Caki2 (cell line): ENCODE results near the gene TERB1. TPM values are rescaled to one million over a fixed set of nuclear protein-coding genes. Genes with fewer than 3 reads are reported as not detected.
A peak's percentile ranks its signal among the peaks of the same experiment; 100 is the strongest.

Experiments used
- DNase-seq: peaks from one replicate; pipeline ENCODE4 v3.0.0-alpha.2; 2015; ENCODE audit warnings: low read depth
- in situ Hi-C: cut with HindIII; loops from 2 replicates; pipeline ENCODE4 v1.10.0; 2016; ENCODE audit warnings: low sequenced_read_pairs, low pct_unique_long_range_greater_than_20kb, mixed read lengths
- total RNA-seq: library from RNA; depleted of rRNA; stranded (reverse); fragments of >200 nt; shearing (Covaris generic); gene quantifications from 2 replicates; pipeline ENCODE4 v1.2.3, GENCODE V29; 2014; ENCODE audit warnings: low replicate concordance; rRNA removed

Gene TERB1
- total RNA-seq, 1 experiment from 2014 or later = not detected

GRCh38 chr16:66719246-66719645, 82.1 kb downstream of the TERB1 start:
- DNase-seq = no peak
- in situ Hi-C loops = no loop called here

DNA sequence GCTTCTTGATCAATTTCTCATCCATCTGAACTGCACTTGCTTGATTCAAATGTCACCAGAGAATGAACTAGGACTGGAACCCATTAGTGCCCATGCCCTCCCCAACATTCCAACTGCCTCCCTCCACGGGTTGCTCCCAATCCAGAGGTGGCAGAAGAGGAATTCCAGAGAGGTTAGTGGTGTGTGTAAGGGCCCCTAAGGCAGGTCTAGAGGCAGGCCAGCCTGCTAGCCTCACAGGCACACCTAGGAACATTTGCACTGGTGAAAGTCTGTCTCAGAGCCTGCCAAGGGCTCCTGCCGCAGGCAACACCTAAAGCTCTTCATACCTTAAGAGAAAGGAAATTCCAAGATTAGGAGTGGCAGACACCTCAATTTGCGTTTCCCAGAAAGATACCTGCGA, 83.6 kb downstream of the TERB1 start:
- in situ Hi-C loops = no loop called here

GRCh38 chr16:66717112-66717675, 84.2 kb downstream of the TERB1 start:
- DNase-seq = peak; percentile 35
- in situ Hi-C loops = no loop called here

More for the DNA sequence above, 83.6 kb downstream of the TERB1 start:
- DNase-seq = no peak

DNA sequence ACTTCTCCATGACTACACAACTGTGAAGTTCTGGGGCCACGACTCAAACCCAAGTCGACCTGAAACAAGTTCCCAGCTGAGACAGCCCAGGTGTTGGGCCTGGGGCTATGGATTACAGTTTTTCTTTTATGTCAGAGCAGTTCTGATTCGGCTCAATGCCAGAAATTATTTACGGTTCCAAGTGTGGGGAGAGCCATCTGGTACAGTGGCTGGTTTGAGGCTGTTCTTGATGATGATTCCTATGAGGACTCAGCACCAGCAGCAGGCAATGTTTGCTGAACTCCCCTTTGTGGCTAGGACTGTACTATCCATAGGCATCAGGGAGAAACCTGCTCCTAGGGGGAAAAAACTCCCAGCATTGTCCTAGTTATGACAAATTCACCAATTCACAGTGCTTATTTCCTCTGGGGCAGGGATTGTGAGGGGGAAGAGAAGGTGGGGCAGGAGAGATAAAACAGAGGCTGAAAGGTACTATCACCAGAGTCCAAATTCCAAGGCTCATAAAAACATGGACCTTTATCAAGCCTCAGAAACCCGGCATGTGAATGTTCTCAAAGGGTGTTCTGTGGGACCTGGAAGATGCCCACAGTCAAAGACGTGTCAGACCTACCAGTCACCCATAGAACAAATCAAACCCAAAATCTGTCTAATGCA, 86.6 kb downstream of the TERB1 start:
- in situ Hi-C loops = no loop called here
- no peak for DNase-seq

DNA sequence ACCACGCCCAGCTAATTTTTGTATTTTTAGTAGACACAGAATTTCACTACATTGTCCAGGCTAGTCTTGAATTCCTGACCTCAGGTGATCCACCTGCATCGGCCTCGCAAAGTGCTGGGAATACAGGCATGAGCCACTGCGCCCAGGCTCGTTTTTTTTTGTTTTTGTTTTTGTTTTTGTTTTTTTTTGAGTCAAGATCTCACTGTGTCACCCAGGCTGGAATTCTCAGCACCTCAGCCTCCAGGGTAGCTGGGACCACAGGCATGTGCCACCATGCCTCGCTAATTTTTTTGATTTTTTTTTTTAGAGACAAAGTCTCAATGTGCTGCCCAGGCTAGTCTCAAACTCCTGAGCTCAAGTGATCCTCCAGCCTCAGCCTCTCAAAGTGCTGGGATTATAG, 87.3 kb downstream of the TERB1 start:
- DNase-seq = no peak
- in situ Hi-C loops = no loop called here

DNA sequence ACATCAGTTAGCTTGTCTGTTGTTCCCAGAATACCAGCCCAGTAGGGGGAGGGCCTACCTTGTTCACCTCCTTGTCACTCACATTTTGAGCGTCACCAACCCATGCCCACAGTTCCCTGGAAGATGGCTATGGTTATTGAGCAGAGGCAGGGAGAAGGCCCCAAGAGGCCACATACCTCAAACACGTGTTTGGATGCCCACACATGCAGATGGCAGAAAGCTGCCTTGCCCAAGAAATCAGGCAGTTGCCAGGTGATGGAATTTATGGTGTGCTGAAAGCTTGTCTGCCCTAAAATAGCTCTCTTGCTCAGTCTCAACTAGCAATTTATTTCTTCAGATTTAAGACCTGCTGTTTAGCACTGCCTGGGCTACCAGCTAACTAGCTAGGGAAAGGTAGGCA, 88.3 kb downstream of the TERB1 start:
- DNase-seq = no peak
- in situ Hi-C loops = no loop called here

- in situ Hi-C loops = no loop called here
- no peak for DNase-seq
Measured at GRCh38 chr16:66712512-66712911, 88.9 kb downstream of the TERB1 start.

- DNase-seq = no peak
- in situ Hi-C loops = no loop called here
Measured at GRCh38 chr16:66711581-66711980, 89.8 kb downstream of the TERB1 start.

DNA sequence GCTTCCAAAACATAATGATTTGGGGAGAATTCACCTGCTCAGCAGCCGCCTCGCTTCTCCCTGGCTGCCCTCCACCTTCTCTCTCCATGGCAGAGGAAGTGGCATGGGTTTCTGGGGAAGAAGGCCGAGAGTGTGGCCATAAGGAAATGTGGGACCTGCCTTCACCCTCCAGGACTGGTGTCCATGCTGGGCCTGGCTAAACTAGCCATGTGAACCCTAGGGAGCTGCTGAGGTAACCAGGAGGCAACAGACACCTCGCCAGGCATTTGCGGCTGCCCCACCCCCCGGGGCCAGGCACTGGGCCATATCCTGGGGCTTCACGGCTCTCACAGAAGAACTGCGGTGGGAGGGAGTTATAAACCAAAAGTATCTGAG, 94.9 kb downstream of the TERB1 start:
- in situ Hi-C loops = no loop called here
- DNase-seq = no peak

- in situ Hi-C loops = no loop called here
- no peak for DNase-seq
Measured at GRCh38 chr16:66705790-66706505, 95.4 kb downstream of the TERB1 start.

Other genes starting within 250 kb of the TERB1 start
- 128 and 135 TPM in 2 replicates for gene CKLF, start 249.0 kb downstream of the TERB1 start, total RNA-seq
- gene CMTM1, start 235.1 kb downstream of the TERB1 start, total RNA-seq = 0.52 and 1.5 TPM in 2 replicates
- not detected in 2 replicates for gene CMTM2, start 222.1 kb downstream of the TERB1 start, total RNA-seq
- gene CMTM3, start 196.9 kb downstream of the TERB1 start, total RNA-seq = 46.9 and 68.3 TPM in 2 replicates
- 14.3 and 16.2 TPM in 2 replicates for gene CMTM4, start 104.8 kb downstream of the TERB1 start, total RNA-seq
- 45.7 and 66.9 TPM in 2 replicates for gene DYNC1LI2, start 50.0 kb downstream of the TERB1 start, total RNA-seq
- 87.0 and 133 TPM in 2 replicates for gene NAE1, start 29.4 kb upstream of the TERB1 start, total RNA-seq
- not detected in 2 replicates for gene CA7, start 42.8 kb upstream of the TERB1 start, total RNA-seq
- 2.5 and 3.1 TPM in 2 replicates for gene PDP2, start 78.9 kb upstream of the TERB1 start, total RNA-seq
- 33.9 and 56.1 TPM in 2 replicates for gene CDH16, start 117.3 kb upstream of the TERB1 start, total RNA-seq
- 147 and 161 TPM in 2 replicates for gene RRAD, start 124.0 kb upstream of the TERB1 start, total RNA-seq
- 191 and 225 TPM in 2 replicates for gene CIAO2B, start 132.8 kb upstream of the TERB1 start, total RNA-seq
- 45.9 and 51.1 TPM in 2 replicates for gene CES2, start 133.9 kb upstream of the TERB1 start, total RNA-seq
- gene CES3, start 159.7 kb upstream of the TERB1 start, total RNA-seq = 1.8 and 2.2 TPM in 2 replicates
- 0.07 and 0.29 TPM in 2 replicates for gene CES4A, start 187.0 kb upstream of the TERB1 start, total RNA-seq
- 8.2 and 15.5 TPM in 2 replicates for gene CBFB, start 227.6 kb upstream of the TERB1 start, total RNA-seq